ENCODE results near the gene TMEM212. TPM values are rescaled to one million over a fixed set of nuclear protein-coding genes. Genes with fewer than 3 reads are reported as not detected.

Gene TMEM212
- total RNA-seq, 2 experiments from 2014 or later = not detected

Other genes starting within 250 kb of the TMEM212 start
- under 1 TPM in 1 of 2 experiments, not detected in 1; 0.25 TPM for gene PLD1, start 32.9 kb upstream of the TMEM212 start, total RNA-seq
- 10 to 100 TPM in 1 of 2 experiments, 1 to 10 TPM in 1; 9.2 to 13.5 TPM for gene FNDC3B, start 196.2 kb downstream of the TMEM212 start, total RNA-seq

Measured in activated naive CD4-positive, alpha-beta T cell treated with anti-CD3 and anti-CD28 coated beads for 36 hours (primary cell).